HG02840 (cell line): ENCODE results near the gene RNF212B.

Experiments used
- ATAC-seq: cut with Tn5 transposase; IDR thresholded peaks from one replicate; pipeline ENCODE4 v1.9.1; 2021; ENCODE audit warnings: mild to moderate bottlenecking, moderate library complexity, moderate number of reproducible peaks; ENCODE audit not compliant: unreplicated experiment, low FRiP score

RNF212B gene

GRCh38 chr14:23286902-23287479 lies 49.3 kb downstream of the RNF212B start:
- no peak for ATAC-seq

GRCh38 chr14:23294734-23295561 lies 57.2 kb downstream of the RNF212B start:
- ATAC-seq, result no peak

GRCh38 chr14:23296012-23296777 lies 58.5 kb downstream of the RNF212B start:
- no peak for ATAC-seq

GRCh38 chr14:23297096-23297495 lies 59.4 kb downstream of the RNF212B start:
- no peak for ATAC-seq

- no peak for ATAC-seq
Observed at GRCh38 chr14:23297611-23298277, 60.0 kb downstream of the RNF212B start.

GRCh38 chr14:23299211-23299957 lies 61.6 kb downstream of the RNF212B start:
- ATAC-seq, result no peak

GRCh38 chr14:23299986-23300686 lies 62.4 kb downstream of the RNF212B start:
- ATAC-seq, result no peak

- no peak for ATAC-seq
Observed at GRCh38 chr14:23300687-23301223, 63.0 kb downstream of the RNF212B start.

GRCh38 chr14:23301288-23301968 lies 63.7 kb downstream of the RNF212B start:
- ATAC-seq, result peak; percentile 83

GRCh38 chr14:23301969-23302289 lies 64.2 kb downstream of the RNF212B start:
- peak; percentile 21 for ATAC-seq

GRCh38 chr14:23302290-23303225 lies 64.8 kb downstream of the RNF212B start, which contains the start of gene PPP1R3E:
Gene PPP1R3E, minus strand, starts transcription at chr14:23302859. Its CDS starts 283 bp downstream, at chr14:23302576.
- peak; percentile 29 for ATAC-seq

GRCh38 chr14:23306412-23307145 lies 68.8 kb downstream of the RNF212B start, which contains the start of gene BCL2L2:
Gene BCL2L2, plus strand, starts transcription at chr14:23306833. Its CDS starts 935 bp downstream, at chr14:23307768.
- ATAC-seq, result no peak

- no peak for ATAC-seq
Observed at GRCh38 chr14:23307146-23307530, 69.4 kb downstream of the RNF212B start.

- ATAC-seq, result no peak
Observed at GRCh38 chr14:23307687-23308644, 70.2 kb downstream of the RNF212B start.

GRCh38 chr14:23308721-23309445 lies 71.1 kb downstream of the RNF212B start:
- no peak for ATAC-seq
